ENCODE results near the gene HSD17B8.

HSD17B8 gene

GRCh38 chr6:33198853-33199436 lies 5.5 kb upstream of the HSD17B8 start:
- DNase-seq (ENCODE audit: low read depth), result no peak
- no peak for TF ChIP-seq CTCF (conservative IDR thresholded peaks at IDR 0.05; ENCODE audit: low read depth, low read length)
- peak overlapping the region; percentile 94 for H3K4me3 ChIP-seq (ENCODE audit: low read depth, low read length)

- no peak for TF ChIP-seq CTCF (conservative IDR thresholded peaks at IDR 0.05; ENCODE audit: low read depth, low read length)
- peak overlapping the region; percentile 94 for H3K4me3 ChIP-seq (ENCODE audit: low read depth, low read length)
- peak; percentile 46 for DNase-seq (ENCODE audit: low read depth)
Observed at GRCh38 chr6:33199687-33200218, 4.7 kb upstream of the HSD17B8 start.

- peak within 1 kb of the TSS; percentile 94 for H3K4me3 ChIP-seq (ENCODE audit: low read depth, low read length)
- TF ChIP-seq CTCF (conservative IDR thresholded peaks at IDR 0.05; ENCODE audit: low read depth, low read length), result no peak
- peak; percentile 100 for DNase-seq (ENCODE audit: low read depth)
Observed at GRCh38 chr6:33200219-33201146, 4.0 kb upstream of the HSD17B8 start, which contains the start of the genes RXRB and SLC39A7. Gene RXRB, minus strand, starts transcription at chr6:33200665. Its CDS starts 189 bp downstream, at chr6:33200476. Gene SLC39A7, plus strand, starts transcription at chr6:33200867. Its CDS starts 379 bp downstream, at chr6:33201246.

- DNase-seq (ENCODE audit: low read depth), result no peak
- peak overlapping the region; percentile 94 for H3K4me3 ChIP-seq (ENCODE audit: low read depth, low read length)
- TF ChIP-seq CTCF (conservative IDR thresholded peaks at IDR 0.05; ENCODE audit: low read depth, low read length), result no peak
Observed at GRCh38 chr6:33201147-33201545, 3.3 kb upstream of the HSD17B8 start.

GRCh38 chr6:33201935-33202334 lies 2.5 kb upstream of the HSD17B8 start:
- TF ChIP-seq CTCF (conservative IDR thresholded peaks at IDR 0.05; ENCODE audit: low read depth, low read length), result no peak
- peak overlapping the region; percentile 94 for H3K4me3 ChIP-seq (ENCODE audit: low read depth, low read length)
- DNase-seq (ENCODE audit: low read depth), result no peak

GRCh38 chr6:33202799-33203198 lies 1.7 kb upstream of the HSD17B8 start:
- no peak for TF ChIP-seq CTCF (conservative IDR thresholded peaks at IDR 0.05; ENCODE audit: low read depth, low read length)
- H3K4me3 ChIP-seq (ENCODE audit: low read depth, low read length), result peak overlapping the region; percentile 24
- DNase-seq (ENCODE audit: low read depth), result no peak

Measured in choroid plexus epithelial cell (primary cell).